ENCODE results near the gene SFXN5.

DNA sequence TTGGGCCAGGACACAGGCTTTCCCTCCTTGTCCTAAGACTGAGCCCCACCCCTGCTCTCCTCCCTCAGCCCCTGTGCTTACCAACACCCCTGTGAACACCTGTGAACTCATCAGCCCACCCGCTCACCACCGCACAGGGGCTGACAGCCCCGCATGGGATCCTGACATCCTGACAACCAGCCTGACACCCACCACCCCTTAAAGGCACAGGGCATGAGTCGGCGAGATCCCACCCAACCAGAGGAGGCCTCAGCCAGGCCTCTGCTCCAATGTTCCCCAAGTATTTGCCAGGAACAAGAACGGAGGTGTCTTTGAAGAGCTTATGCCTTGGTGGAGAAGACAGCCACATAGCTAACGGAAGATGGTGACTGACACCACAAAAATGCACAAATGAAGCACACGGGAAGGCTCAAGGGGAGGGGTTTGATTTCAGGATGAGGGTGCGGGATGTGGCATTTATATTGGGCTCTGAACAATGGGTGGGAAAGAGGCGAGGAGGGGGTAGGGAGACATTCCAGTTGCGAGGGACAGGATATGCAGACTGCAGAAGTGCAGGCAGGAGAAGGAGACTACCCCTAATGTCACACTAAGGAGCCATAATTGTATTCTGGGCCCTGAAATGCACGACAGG, 30.2 kb upstream of the SFXN5 start:
- TF ChIP-seq, protein P1, sequence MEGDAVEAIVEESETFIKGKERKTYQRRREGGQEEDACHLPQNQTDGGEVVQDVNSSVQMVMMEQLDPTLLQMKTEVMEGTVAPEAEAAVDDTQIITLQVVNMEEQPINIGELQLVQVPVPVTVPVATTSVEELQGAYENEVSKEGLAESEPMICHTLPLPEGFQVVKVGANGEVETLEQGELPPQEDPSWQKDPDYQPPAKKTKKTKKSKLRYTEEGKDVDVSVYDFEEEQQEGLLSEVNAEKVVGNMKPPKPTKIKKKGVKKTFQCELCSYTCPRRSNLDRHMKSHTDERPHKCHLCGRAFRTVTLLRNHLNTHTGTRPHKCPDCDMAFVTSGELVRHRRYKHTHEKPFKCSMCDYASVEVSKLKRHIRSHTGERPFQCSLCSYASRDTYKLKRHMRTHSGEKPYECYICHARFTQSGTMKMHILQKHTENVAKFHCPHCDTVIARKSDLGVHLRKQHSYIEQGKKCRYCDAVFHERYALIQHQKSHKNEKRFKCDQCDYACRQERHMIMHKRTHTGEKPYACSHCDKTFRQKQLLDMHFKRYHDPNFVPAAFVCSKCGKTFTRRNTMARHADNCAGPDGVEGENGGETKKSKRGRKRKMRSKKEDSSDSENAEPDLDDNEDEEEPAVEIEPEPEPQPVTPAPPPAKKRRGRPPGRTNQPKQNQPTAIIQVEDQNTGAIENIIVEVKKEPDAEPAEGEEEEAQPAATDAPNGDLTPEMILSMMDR (conservative IDR thresholded peaks at IDR 0.05 in 1 of 2, IDR thresholded peaks at IDR 0.05 in 1 of 2; ENCODE audit: extremely low read depth in 1 of 2, insufficient read depth in 1 of 2, low read depth in 1 of 2, low read length in 2 of 2): no peak
- no peak for TF ChIP-seq EZH2 (IDR thresholded peaks at IDR 0.05; ENCODE audit: borderline replicate concordance, low read length)
